SK-N-SH treated with all-trans-retinoic acid at 6 μM for 48 hours (cell line): ENCODE measurements around the gene ZDHHC19.

Experiments used
- ARNTL ChIP-seq: fragments of 450-650 bp; formaldehyde crosslinking; IDR thresholded peaks from 2 replicates; pipeline ENCODE4 v1.5.0; 2020; ENCODE audit warnings: low read depth, mild to moderate bottlenecking, moderate library complexity, borderline replicate concordance
- BACH2 ChIP-seq: fragments of 250-450 bp; sonication (Bioruptor Pico); IDR thresholded peaks from 2 replicates; pipeline ENCODE4 v1.9.0; 2021; ENCODE audit warnings: mild to moderate bottlenecking, borderline replicate concordance
- CREB5 ChIP-seq: fragments of 250-450 bp; sonication (Bioruptor Pico); IDR thresholded peaks from 2 replicates; pipeline ENCODE4 v1.5.1; 2020; ENCODE audit warnings: low read depth, mild to moderate bottlenecking, moderate library complexity
- CSDC2 ChIP-seq: fragments of 250-450 bp; sonication (Bioruptor Pico); IDR thresholded peaks from 2 replicates; pipeline ENCODE4 v1.5.0; 2020; ENCODE audit warnings: mild to moderate bottlenecking, moderate library complexity
- ESRRG ChIP-seq: fragments of 250-450 bp; sonication (Bioruptor Pico); IDR thresholded peaks from 2 replicates; pipeline ENCODE4 v1.6.1; 2021; ENCODE audit warnings: mild to moderate bottlenecking
- GLIS3 ChIP-seq: fragments of 250-450 bp; sonication (Bioruptor Pico); IDR thresholded peaks from 2 replicates; pipeline ENCODE4 v1.5.0; 2020; ENCODE audit warnings: mild to moderate bottlenecking, moderate library complexity
- PATZ1 ChIP-seq: fragments of 250-450 bp; sonication (Bioruptor Pico); IDR thresholded peaks from 2 replicates; pipeline ENCODE4 v1.8.0; 2020; ENCODE audit warnings: mild to moderate bottlenecking, moderate library complexity, borderline replicate concordance
- POU6F1 ChIP-seq: fragments of 250-450 bp; sonication (Bioruptor Pico); IDR thresholded peaks from 2 replicates; pipeline ENCODE4 v1.8.0; 2021; ENCODE audit warnings: low read depth, mild to moderate bottlenecking, moderate library complexity, borderline replicate concordance
- PPARA ChIP-seq: fragments of 250-450 bp; sonication (Bioruptor Pico); IDR thresholded peaks from 2 replicates; pipeline ENCODE4 v1.5.0; 2020; ENCODE audit warnings: mild to moderate bottlenecking, borderline replicate concordance
- TCF4 ChIP-seq: fragments of 250-450 bp; sonication (Bioruptor Pico); IDR thresholded peaks from 2 replicates; pipeline ENCODE4 v1.8.0; 2021; ENCODE audit warnings: mild to moderate bottlenecking, moderate library complexity, borderline replicate concordance
- TOX ChIP-seq: fragments of 250-450 bp; sonication (Bioruptor Pico); IDR thresholded peaks from 2 replicates; pipeline ENCODE4 v1.8.0; 2021; ENCODE audit warnings: mild to moderate bottlenecking, moderate library complexity, borderline replicate concordance
- ZC3H10 ChIP-seq: fragments of 250-450 bp; sonication (Bioruptor Pico); IDR thresholded peaks from 2 replicates; pipeline ENCODE4 v1.5.1; 2021; ENCODE audit warnings: mild to moderate bottlenecking, moderate library complexity
- ZFP30 ChIP-seq: fragments of 450-650 bp; formaldehyde crosslinking; IDR thresholded peaks from 2 replicates; pipeline ENCODE4 v1.5.0; 2022; ENCODE audit warnings: mild to moderate bottlenecking, moderate library complexity
- ZNF70 ChIP-seq: fragments of 450-650 bp; formaldehyde crosslinking; IDR thresholded peaks from 2 replicates; pipeline ENCODE4 v1.5.0; 2020; ENCODE audit warnings: mild to moderate bottlenecking, moderate library complexity

- TF ChIP-seq ZFP30 (no peak), CREB5 (CRISPR knock-in tag) (no peak), ZNF70 (no peak), TCF4 (no peak), CSDC2 (CRISPR knock-in tag) (no peak), POU6F1 (CRISPR knock-in tag) (no peak), PATZ1 (CRISPR knock-in tag) (no peak), PPARA (CRISPR knock-in tag) (no peak), ZC3H10 (CRISPR knock-in tag) (no peak), ESRRG (CRISPR knock-in tag) (no peak), BACH2 (CRISPR knock-in tag) (no peak), ARNTL (CRISPR knock-in tag) (no peak), GLIS3 (CRISPR knock-in tag) (no peak), TOX (CRISPR knock-in tag) (no peak)
Measured at GRCh38 chr3:196198081-196198675, 13.0 kb downstream of the ZDHHC19 start.
